ENCODE measurements around the gene DOCK1. TPM values are rescaled to one million over a fixed set of nuclear protein-coding genes. Genes with fewer than 3 reads are reported as not detected.
A peak's percentile ranks its signal among the peaks of the same experiment; 100 is the strongest.

DOCK1 gene
- total RNA-seq, 4 donors from 2014 or later, result 60.6 to 136 (median 92.7) TPM

DNA sequence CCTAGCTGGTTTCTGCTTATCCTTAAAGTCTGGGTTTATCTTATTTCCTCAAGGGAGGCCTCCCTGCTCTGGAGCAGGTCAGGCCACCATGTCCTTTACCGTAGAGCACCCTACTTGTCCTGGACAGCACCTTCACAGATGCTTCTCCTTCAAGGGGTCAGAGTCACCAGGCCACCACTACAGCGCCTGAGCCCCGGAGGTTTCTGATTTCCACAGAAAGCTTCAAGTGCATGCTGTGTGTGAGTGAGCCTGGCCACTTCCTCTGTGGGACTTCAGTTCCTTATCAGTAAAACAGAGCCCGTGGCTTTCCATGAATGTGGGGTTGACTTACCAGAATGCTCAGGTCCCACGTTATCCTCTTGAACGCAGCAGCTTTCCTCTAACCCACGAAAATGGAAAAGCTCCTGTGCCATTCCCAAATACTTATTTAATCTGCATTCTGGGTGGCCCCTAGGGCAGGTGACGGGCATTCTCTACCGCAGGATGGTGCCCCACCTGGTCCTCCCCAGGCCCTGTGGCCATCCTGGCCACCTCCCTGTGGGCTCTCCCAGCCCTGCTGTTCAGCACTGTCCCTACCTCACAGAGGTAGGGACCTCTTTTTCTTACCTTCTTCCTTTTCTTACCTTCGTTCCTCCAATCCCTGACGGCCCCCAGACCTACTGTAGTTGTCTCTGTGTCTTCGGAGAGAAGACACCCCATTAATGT is 1.4 kb upstream of the DOCK1 start:
- Histone ChIP-seq H3K27me3 (no peaks in the 10 kb centered on the region), H3K4me1 (peaks cover 53% of the 10 kb centered on the region), H3K4me3 (no peak overlapping the region), H3K9me3 (no peaks in the 10 kb centered on the region), H3K27ac (no peak overlapping the region), H3K36me3 (no peaks in the 10 kb centered on the region)
- TF ChIP-seq, protein P1, sequence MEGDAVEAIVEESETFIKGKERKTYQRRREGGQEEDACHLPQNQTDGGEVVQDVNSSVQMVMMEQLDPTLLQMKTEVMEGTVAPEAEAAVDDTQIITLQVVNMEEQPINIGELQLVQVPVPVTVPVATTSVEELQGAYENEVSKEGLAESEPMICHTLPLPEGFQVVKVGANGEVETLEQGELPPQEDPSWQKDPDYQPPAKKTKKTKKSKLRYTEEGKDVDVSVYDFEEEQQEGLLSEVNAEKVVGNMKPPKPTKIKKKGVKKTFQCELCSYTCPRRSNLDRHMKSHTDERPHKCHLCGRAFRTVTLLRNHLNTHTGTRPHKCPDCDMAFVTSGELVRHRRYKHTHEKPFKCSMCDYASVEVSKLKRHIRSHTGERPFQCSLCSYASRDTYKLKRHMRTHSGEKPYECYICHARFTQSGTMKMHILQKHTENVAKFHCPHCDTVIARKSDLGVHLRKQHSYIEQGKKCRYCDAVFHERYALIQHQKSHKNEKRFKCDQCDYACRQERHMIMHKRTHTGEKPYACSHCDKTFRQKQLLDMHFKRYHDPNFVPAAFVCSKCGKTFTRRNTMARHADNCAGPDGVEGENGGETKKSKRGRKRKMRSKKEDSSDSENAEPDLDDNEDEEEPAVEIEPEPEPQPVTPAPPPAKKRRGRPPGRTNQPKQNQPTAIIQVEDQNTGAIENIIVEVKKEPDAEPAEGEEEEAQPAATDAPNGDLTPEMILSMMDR (IDR thresholded peaks at IDR 0.05), result no peak
- TF ChIP-seq POLR2A (IDR thresholded peaks at IDR 0.05), result no peak
- peak in 1 of 2 donors; percentile 41 for DNase-seq (ENCODE audit: low spot score in 2 of 2)
- 81% methylated on average over 12 of the region's 12 CpGs for WGBS

DNA sequence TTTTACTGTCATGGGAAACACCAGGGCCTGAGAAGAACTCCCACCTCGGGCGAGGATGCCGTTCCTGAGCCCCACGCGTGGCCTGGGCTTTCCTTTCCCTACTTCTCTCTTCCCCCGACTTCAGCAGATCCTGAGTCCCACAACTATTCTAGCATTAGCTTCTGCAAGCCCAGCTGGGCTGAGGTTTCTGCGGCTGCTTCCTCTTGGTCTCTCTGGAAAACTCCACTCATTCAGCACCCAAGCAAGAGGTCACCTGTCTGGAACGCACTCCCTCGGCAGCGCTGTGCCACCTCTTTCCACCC is 761 bp upstream of the DOCK1 start:
- peak in 1 of 2 donors; percentile 74 for DNase-seq (ENCODE audit: low spot score in 2 of 2)
- no peak for TF ChIP-seq EP300 (IDR thresholded peaks at IDR 0.05)
- TF ChIP-seq, protein P1 (IDR thresholded peaks at IDR 0.05), result no peak
- TF ChIP-seq POLR2AphosphoS5 (IDR thresholded peaks at IDR 0.05), result no peak
- no peak for TF ChIP-seq POLR2A (IDR thresholded peaks at IDR 0.05)
- WGBS, result 29% methylated on average over 10 of the region's 10 CpGs

DNA sequence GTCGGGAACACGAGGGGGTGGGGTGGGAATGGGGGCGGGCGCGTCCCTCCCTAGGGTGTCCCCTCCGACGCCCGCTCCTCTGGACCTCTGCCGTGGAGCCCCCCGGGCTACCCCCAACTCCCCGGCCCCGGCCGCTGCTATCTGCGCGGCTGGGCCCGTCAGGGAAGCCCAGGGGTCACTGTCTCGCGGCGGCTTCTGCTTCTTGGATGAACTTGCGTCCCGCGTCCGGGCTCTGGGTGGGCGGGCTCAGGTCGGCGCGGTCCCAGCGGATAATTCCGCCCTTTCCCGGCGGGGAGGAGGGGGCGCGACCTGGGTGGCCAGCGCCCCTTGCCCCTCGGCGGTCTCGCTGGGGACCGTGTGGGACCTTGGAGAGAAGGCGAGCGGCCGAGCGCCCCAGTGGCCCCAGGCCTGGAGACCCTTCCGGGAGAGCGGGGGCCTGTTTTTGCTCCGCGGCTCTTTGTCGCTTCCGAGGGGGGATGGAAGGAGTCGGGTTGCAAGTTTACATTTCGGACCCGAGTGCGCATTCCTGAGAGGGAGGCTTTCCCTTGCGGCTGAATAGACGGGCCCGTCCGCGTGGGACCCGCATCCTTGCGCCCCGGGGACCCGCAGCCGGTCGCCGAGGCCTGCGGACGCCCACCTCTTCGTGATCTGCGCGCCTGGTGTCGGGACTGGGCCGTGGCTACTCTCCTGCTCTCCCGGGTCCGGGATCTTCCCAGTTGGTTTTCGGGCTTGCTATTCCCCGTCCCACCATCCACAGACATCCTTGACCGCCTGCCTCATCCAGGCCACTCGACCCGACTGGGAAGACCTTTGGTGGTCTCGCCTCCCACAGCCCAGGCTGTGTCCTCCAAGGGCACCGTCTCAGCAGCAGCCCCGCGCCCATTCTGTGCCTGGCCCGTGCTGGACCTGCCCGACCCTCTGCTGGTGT is 812 bp downstream of the DOCK1 start:
- H3K36me3 ChIP-seq, result no peaks in the 10 kb centered on the region
- H3K27ac ChIP-seq, result peak overlapping the region; percentile 90
- WGBS, result 19% methylated on average over 16 of the region's 84 CpGs
- H3K4me3 ChIP-seq, result peak overlapping the region; percentile 97
- peaks cover 72% of the 10 kb centered on the region for H3K4me1 ChIP-seq
- H3K9me3 ChIP-seq, result no peaks in the 10 kb centered on the region
- peak; percentile 78 to 82 for DNase-seq (ENCODE audit: low spot score in 2 of 2)
- H3K27me3 ChIP-seq, result no peaks in the 10 kb centered on the region
- TF ChIP-seq POLR2AphosphoS5 (IDR thresholded peaks at IDR 0.05), result no peak
- TF ChIP-seq, protein P1 (IDR thresholded peaks at IDR 0.05), result no peak
- TF ChIP-seq POLR2A (IDR thresholded peaks at IDR 0.05), result no peak
- TF ChIP-seq EP300 (IDR thresholded peaks at IDR 0.05), result no peak

More for the DNA sequence above, 761 bp upstream of the DOCK1 start:
- H3K4me3 ChIP-seq, result peak overlapping the region; percentile 97
- H3K36me3 ChIP-seq, result no peaks in the 10 kb centered on the region
- H3K27me3 ChIP-seq, result no peaks in the 10 kb centered on the region
- H3K27ac ChIP-seq, result no peak overlapping the region
- peaks cover 59% of the 10 kb centered on the region for H3K4me1 ChIP-seq
- no peaks in the 10 kb centered on the region for H3K9me3 ChIP-seq

DNA sequence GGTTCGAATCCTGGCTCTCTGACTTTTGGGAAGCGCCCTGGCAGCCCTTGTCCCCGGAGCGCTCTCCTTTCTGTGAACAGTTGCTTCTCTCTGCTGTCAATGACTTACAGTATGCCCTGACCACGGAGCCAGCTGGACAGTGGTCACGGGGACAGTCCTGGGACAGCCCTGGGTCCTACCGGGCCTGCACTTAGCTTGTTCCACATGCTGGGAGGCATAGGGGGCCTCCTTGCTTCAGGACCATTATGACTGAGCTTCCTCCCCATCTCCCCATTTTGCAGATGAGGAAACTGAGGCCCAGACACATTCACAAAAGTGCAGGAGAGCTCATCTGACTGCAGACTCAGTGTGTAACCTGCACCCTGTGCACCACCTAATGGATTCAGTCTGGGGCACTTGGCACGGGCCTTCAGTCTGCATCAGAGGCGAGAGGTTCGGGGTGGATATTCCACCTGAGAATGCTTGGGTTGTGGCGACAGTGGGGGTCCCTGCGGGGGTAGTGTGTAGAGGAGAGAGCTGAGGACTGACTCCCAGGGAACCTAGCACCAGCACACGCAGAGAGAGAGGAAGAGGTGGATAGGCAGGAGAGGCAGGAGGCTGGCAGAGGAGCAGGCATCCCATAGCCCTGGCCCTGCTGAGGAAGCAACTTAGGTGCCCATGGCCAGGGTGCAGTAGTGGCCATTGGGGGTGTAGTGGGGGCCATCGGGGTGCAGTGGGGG is 1.6 kb downstream of the DOCK1 start:
- H3K4me1 ChIP-seq, result peaks cover 78% of the 10 kb centered on the region
- no peak for TF ChIP-seq EP300 (IDR thresholded peaks at IDR 0.05)
- TF ChIP-seq, protein P1 (IDR thresholded peaks at IDR 0.05), result no peak
- TF ChIP-seq POLR2A (IDR thresholded peaks at IDR 0.05), result no peak
- TF ChIP-seq POLR2AphosphoS5 (IDR thresholded peaks at IDR 0.05), result no peak
- DNase-seq (ENCODE audit: low spot score in 2 of 2), result peak in 1 of 2 donors; percentile 59
- H3K9me3 ChIP-seq, result no peaks in the 10 kb centered on the region
- no peaks in the 10 kb centered on the region for H3K27me3 ChIP-seq
- WGBS, result 82% methylated on average over 6 of the region's 14 CpGs
- peak overlapping the region; percentile 97 for H3K4me3 ChIP-seq
- H3K27ac ChIP-seq, result peak overlapping the region; percentile 90
- H3K36me3 ChIP-seq, result no peaks in the 10 kb centered on the region
